Gastrocnemius medialis (tissue), 4 donors: ENCODE results near the gene THY1. TPM values are rescaled to one million over a fixed set of nuclear protein-coding genes. Genes with fewer than 3 reads are reported as not detected.

Source experiments
- ATAC-seq, 2 donors: fragments of 150-250 bp; one replicate each; pipeline ENCODE4 v1.9.1; 2016
- DNase-seq, 2 donors: peaks; one replicate each; pipeline ENCODE4 v3.0.0-alpha.2; 2019
- H3K27ac ChIP-seq, 4 donors: fragments of 200-600 bp; sonication (generic); 1 replicate in 1 of 4; 2 replicates in 3 of 4; pipeline ENCODE4 v1.5.1; 2016 to 2018; ENCODE audit warnings: mild to moderate bottlenecking in 2 of 4, moderate library complexity in 1 of 4
- H3K27me3 ChIP-seq, 3 donors: fragments of 200-600 bp; sonication (generic) in 2 of 3; 1 replicate in 1 of 3; 2 replicates in 2 of 3; pipeline versions ENCODE4 v1.5.1 to v1.6.0; 2016 to 2019; ENCODE audit warnings: mild to moderate bottlenecking in 1 of 3, moderate library complexity in 1 of 3
- H3K36me3 ChIP-seq, 2 donors: fragments of 200-600 bp; sonication (generic) in 1 of 2; one replicate each; pipeline ENCODE4 v1.5.1; 2017 to 2018
- H3K4me1 ChIP-seq, 2 donors: fragments of 200-600 bp; sonication (generic) in 1 of 2; one replicate each; pipeline ENCODE4 v1.5.1; 2016 to 2017; ENCODE audit warnings: mild to moderate bottlenecking in 2 of 2
- H3K4me3 ChIP-seq, 4 donors: fragments of 200-600 bp; sonication (generic) in 3 of 4; 1 replicate in 1 of 4; 2 replicates in 3 of 4; pipeline ENCODE4 v1.5.1; 2016 to 2019; ENCODE audit warnings: mild to moderate bottlenecking in 2 of 4
- H3K9me3 ChIP-seq, 3 donors: fragments of 200-600 bp; sonication (generic) in 2 of 3; 1 replicate in 1 of 3; 2 replicates in 2 of 3; pipeline ENCODE4 v1.5.1; 2016 to 2019
- CTCF ChIP-seq, 5 experiments: fragments of 450-650 bp in 3 of 5; fragments of 200-600 bp in 2 of 5; sonication (generic) in 2 of 5; IDR thresholded peaks in 4 of 5; conservative IDR thresholded peaks in 1 of 5; 1 replicate in 4 of 5; 2 replicates in 1 of 5; pipeline ENCODE4 v1.5.1; 2016 to 2019; ENCODE audit warnings: antibody characterized with exemption in 5 of 5, mild to moderate bottlenecking in 3 of 5, moderate library complexity in 3 of 5
- POLR2A ChIP-seq, 2 donors: fragments of 450-650 bp; IDR thresholded peaks; one replicate each; pipeline ENCODE4 v1.6.1; 2017; ENCODE audit warnings: antibody characterized with exemption in 2 of 2, mild to moderate bottlenecking in 2 of 2, moderate library complexity in 2 of 2
- in situ Hi-C, 4 donors: fragments of 200-750 bp; cut with MboI; loops; one replicate each; pipeline versions ENCODE4 v1.15.0 to v1.8.0; 2017; ENCODE audit warnings: low sequenced_read_pairs in 4 of 4
- intact Hi-C: fragments of 100-400 bp; cut with DNase I; formaldehyde crosslinking; loops from one replicate; pipeline ENCODE4 v1.15.1; 2023; ENCODE audit warnings: low total_unique reads
- total RNA-seq, 4 donors: library from RNA; depleted of rRNA; stranded (reverse); fragments of >200 nt; gene quantifications; one replicate each; pipeline versions ENCODE4 v1.1.0 to v1.2.3, GENCODE V29; 2016

The THY1 gene
- total RNA-seq, 4 donors from 2014 or later, result 0.22 to 0.70 (median 0.36) TPM; not detected in 1

GRCh38 chr11:119450590-119451326 lies 27.8 kb upstream of the THY1 start:
- in situ Hi-C loops (no loop called here), intact Hi-C loops (no loop called here)
- DNase-seq (no peak), ATAC-seq (no peak)
- H3K36me3 ChIP-seq, result no peaks in the 10 kb centered on the region
- no peak overlapping the region for H3K27ac ChIP-seq
- TF ChIP-seq POLR2A (IDR thresholded peaks at IDR 0.05) (no peak), CTCF (IDR thresholded peaks at IDR 0.05 in 4 of 5, conservative IDR thresholded peaks at IDR 0.05 in 1 of 5) (no peak)
- H3K27me3 ChIP-seq, result no peaks in the 10 kb centered on the region
- H3K4me3 ChIP-seq, result no peak overlapping the region
- no peaks in the 10 kb centered on the region for H3K4me1 ChIP-seq
- no peaks in the 10 kb centered on the region for H3K9me3 ChIP-seq

GRCh38 chr11:119449498-119449897 lies 26.5 kb upstream of the THY1 start:
- H3K9me3 ChIP-seq, result no peaks in the 10 kb centered on the region
- TF ChIP-seq POLR2A (IDR thresholded peaks at IDR 0.05), result no peak
- no peak for TF ChIP-seq CTCF (IDR thresholded peaks at IDR 0.05 in 4 of 5, conservative IDR thresholded peaks at IDR 0.05 in 1 of 5)
- H3K27me3 ChIP-seq, result no peaks in the 10 kb centered on the region
- intact Hi-C loops, result no loop called here
- no peaks in the 10 kb centered on the region for H3K4me1 ChIP-seq
- no peaks in the 10 kb centered on the region for H3K36me3 ChIP-seq
- in situ Hi-C loops, result no loop called here
- H3K4me3 ChIP-seq, result no peak overlapping the region
- no peak overlapping the region for H3K27ac ChIP-seq
- DNase-seq (no peak), ATAC-seq (no peak)

DNA sequence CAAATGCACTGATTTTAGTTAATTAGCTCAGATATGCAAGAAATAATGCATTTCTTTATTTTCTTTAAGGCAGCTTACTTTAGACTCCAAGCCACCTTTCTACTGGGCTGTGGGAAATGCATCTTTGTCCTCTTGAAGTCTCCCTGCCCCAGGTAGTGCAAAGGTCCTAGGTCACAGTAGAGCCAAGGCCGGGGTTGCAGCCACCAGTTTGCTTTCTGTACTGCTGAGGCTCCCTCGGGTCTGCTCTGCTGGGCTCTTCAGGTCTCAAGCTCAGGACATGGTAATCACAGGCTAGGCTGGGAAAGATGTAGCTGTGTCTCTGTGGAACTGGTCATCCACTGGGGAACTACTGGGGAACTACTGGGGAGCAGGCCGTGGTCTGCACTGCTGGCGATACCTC lies 25.4 kb upstream of the THY1 start:
- in situ Hi-C loops, result no loop called here

DNA sequence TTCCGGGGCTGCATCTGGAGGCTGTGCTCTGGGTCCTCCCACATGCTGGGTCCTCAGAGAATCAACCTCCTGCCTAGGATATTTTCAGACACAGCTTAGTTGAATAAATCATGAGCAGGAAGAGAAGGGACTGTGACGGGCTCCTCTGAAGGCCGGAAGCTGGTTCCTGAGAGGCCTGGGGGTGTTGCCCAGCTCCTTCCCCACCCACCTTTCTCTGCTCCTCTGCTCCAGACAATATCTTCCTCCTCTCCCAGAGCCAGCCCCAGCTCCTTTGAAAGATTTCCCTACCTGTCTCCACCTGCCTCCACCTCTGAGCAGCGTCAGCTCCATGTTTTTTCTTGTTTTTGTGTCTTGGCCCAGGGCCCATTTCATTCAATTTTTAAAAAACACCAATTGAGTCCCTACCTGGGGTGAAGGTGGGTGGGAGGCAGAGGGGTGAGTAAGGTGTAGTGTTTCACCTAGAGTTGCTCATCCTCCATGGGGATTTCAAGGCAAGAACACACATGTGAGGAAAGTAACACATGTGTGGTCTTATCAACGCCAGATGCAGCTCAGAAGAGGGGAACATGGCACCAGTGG lies 24.8 kb upstream of the THY1 start:
- peak overlapping the region in 1 of 4 donors; percentile 22 for H3K27ac ChIP-seq
- in situ Hi-C loops, result no loop called here
- no peak for DNase-seq

More for the DNA sequence above, 25.4 kb upstream of the THY1 start:
- DNase-seq, result no peak
- TF ChIP-seq CTCF (IDR thresholded peaks at IDR 0.05 in 4 of 5, conservative IDR thresholded peaks at IDR 0.05 in 1 of 5) (no peak), POLR2A (IDR thresholded peaks at IDR 0.05) (no peak)
- H3K4me1 ChIP-seq, result no peaks in the 10 kb centered on the region
- no peaks in the 10 kb centered on the region for H3K36me3 ChIP-seq
- no peak overlapping the region for H3K4me3 ChIP-seq
- intact Hi-C loops, result no loop called here
- H3K27me3 ChIP-seq, result no peaks in the 10 kb centered on the region
- ATAC-seq, result no peak
- no peaks in the 10 kb centered on the region for H3K9me3 ChIP-seq
- H3K27ac ChIP-seq, result no peak overlapping the region

More for the DNA sequence above, 24.8 kb upstream of the THY1 start:
- Histone ChIP-seq H3K9me3 (no peaks in the 10 kb centered on the region), H3K27me3 (no peaks in the 10 kb centered on the region), H3K4me3 (no peak overlapping the region), H3K4me1 (no peaks in the 10 kb centered on the region), H3K36me3 (no peaks in the 10 kb centered on the region)
- TF ChIP-seq CTCF (IDR thresholded peaks at IDR 0.05 in 4 of 5, conservative IDR thresholded peaks at IDR 0.05 in 1 of 5), result no peak
- no peak for TF ChIP-seq POLR2A (IDR thresholded peaks at IDR 0.05)
- ATAC-seq, result peak in 1 of 2 donors; percentile 33
- intact Hi-C loops, result no loop called here
